Osteoblast (primary cell): ENCODE data around the gene DRD3. TPM values are rescaled to one million over a fixed set of nuclear protein-coding genes. Genes with fewer than 3 reads are reported as not detected.

Experiments
- DNase-seq: peaks from one replicate; pipeline ENCODE4 v3.0.0; 2011; ENCODE audit warnings: low spot score, mixed read lengths; ENCODE audit not compliant: insufficient read length; ENCODE audit errors: missing footprints
- H2AFZ ChIP-seq: 2 replicates; pipeline ENCODE4 v1.6.0; 2011; ENCODE audit warnings: mild to moderate bottlenecking, low read length
- H3K27ac ChIP-seq: 2 replicates; pipeline ENCODE4 v1.5.1; 2011; ENCODE audit warnings: mild to moderate bottlenecking, low read depth, low read length, moderate library complexity
- H3K27me3 ChIP-seq: 2 replicates; pipeline ENCODE4 v1.6.0; 2012; ENCODE audit warnings: mild to moderate bottlenecking, control low read depth, inconsistent platforms, low read length, moderate library complexity; ENCODE audit not compliant: insufficient read depth
- H3K36me3 ChIP-seq: 2 replicates; pipeline ENCODE4 v1.5.1; 2011; ENCODE audit warnings: mild to moderate bottlenecking, low read length, control low read depth, moderate library complexity; ENCODE audit not compliant: insufficient read depth
- H3K4me1 ChIP-seq: 2 replicates; pipeline ENCODE4 v1.5.1; 2011; ENCODE audit warnings: mild to moderate bottlenecking, low read length, control low read depth, moderate library complexity; ENCODE audit not compliant: insufficient read depth
- H3K4me2 ChIP-seq: 2 replicates; pipeline ENCODE4 v1.6.0; 2011; ENCODE audit warnings: mild to moderate bottlenecking, low read length; ENCODE audit not compliant: insufficient read depth
- H3K4me3 ChIP-seq: fragments of 200-600 bp; sonication (generic); 3 replicates; pipeline ENCODE4 v1.5.1; 2012; ENCODE audit warnings: mild to moderate bottlenecking, low read length, inconsistent platforms; ENCODE audit not compliant: insufficient read depth
- H3K79me2 ChIP-seq: 2 replicates; pipeline ENCODE4 v1.6.0; 2012; ENCODE audit warnings: mild to moderate bottlenecking, low read length, control low read depth, inconsistent platforms; ENCODE audit not compliant: insufficient read depth
- H3K9me3 ChIP-seq: 2 replicates; pipeline ENCODE4 v1.5.1; 2011; ENCODE audit warnings: low read depth, low read length, control low read depth
- H4K20me1 ChIP-seq: 2 replicates; pipeline ENCODE4 v1.6.0; 2012; ENCODE audit warnings: mild to moderate bottlenecking, low read length, control low read depth; ENCODE audit not compliant: insufficient read depth
- total RNA-seq: library from RNA; depleted of rRNA; stranded (reverse); fragments of >200 nt; gene quantifications from 2 replicates; pipeline ENCODE4 v1.2.3, GENCODE V29; 2012
- TF ChIP-seq, protein P1 (sequence below): IDR thresholded peaks from 2 replicates; pipeline ENCODE4 v1.5.1; 2011; ENCODE audit warnings: mild to moderate bottlenecking, low read depth, low read length, moderate library complexity; ENCODE audit errors: extremely low read depth

The DRD3 gene
- total RNA-seq, 1 donor: not detected

DNA sequence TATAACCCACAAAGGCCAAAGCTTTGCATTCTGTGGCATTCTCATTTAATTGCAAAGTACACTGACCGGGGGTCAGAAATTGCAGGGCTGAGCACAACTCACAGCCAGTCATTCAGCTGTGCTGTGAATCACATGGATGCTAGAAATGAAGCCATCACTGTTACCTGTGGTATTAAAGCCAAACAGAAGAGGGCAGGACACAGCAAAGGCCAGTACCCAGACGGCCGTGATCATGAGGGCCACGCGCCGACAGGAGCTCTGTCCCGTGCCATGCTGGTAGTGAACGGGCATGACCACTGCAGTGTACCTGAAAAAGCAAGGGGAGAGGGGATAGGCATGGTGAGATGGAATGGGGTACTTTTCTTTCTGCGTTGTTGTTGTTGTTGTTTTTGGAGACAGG lies 31.6 kb downstream of the DRD3 start:
- TF ChIP-seq, protein P1, sequence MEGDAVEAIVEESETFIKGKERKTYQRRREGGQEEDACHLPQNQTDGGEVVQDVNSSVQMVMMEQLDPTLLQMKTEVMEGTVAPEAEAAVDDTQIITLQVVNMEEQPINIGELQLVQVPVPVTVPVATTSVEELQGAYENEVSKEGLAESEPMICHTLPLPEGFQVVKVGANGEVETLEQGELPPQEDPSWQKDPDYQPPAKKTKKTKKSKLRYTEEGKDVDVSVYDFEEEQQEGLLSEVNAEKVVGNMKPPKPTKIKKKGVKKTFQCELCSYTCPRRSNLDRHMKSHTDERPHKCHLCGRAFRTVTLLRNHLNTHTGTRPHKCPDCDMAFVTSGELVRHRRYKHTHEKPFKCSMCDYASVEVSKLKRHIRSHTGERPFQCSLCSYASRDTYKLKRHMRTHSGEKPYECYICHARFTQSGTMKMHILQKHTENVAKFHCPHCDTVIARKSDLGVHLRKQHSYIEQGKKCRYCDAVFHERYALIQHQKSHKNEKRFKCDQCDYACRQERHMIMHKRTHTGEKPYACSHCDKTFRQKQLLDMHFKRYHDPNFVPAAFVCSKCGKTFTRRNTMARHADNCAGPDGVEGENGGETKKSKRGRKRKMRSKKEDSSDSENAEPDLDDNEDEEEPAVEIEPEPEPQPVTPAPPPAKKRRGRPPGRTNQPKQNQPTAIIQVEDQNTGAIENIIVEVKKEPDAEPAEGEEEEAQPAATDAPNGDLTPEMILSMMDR: no peak
- no peaks in the 10 kb centered on the region for H3K27me3 ChIP-seq
- no peaks in the 10 kb centered on the region for H3K9me3 ChIP-seq
- H3K4me3 ChIP-seq: no peak overlapping the region
- DNase-seq: no peak
- H2AFZ ChIP-seq: no peak overlapping the region
- H4K20me1 ChIP-seq: no peaks in the 10 kb centered on the region
- H3K4me1 ChIP-seq: peaks cover 21% of the 10 kb centered on the region
- H3K79me2 ChIP-seq: no peaks in the 10 kb centered on the region
- H3K4me2 ChIP-seq: no peak overlapping the region
- no peak overlapping the region for H3K27ac ChIP-seq
- no peaks in the 10 kb centered on the region for H3K36me3 ChIP-seq

DNA sequence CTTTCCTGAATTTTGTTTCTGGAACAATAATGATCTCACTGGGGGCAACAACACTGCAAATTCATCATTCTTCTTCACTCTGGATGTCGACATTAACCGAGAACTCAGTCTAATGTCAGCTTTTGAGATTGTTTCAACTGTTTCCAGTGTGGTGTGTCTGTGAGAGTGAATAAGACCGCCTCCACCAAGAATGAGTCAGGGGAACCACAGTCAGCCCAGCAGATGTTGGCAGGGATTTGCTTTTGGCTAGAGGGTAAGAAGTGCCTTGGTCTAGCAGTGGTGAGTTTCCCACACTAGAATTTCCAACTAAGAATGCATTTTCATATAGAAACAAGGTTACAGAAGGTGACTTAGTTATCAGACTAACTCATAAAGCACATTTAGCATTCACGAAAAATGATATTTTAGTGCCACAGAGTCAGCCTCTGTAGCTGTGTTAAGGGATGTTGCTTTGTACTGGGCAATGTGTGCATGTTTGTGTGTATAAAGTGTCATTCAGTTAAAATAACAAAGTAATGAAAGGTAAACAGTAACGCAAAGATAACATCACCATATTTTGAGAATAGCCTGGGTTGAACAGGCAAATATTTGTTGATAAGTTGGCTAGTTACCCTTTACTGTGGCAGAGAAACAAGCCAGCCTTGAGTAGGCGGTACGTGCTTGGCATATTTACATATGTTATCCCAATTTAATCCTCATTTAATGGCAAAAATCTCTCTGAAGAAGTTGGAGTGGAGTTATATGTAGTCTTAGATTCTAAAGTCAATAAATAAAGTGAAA lies 33.8 kb downstream of the DRD3 start:
- Histone ChIP-seq H3K4me2 (peak overlapping the region; percentile 47), H3K79me2 (no peaks in the 10 kb centered on the region), H3K36me3 (no peaks in the 10 kb centered on the region), H3K27ac (peak overlapping the region; percentile 54), H3K4me3 (no peak overlapping the region), H4K20me1 (no peaks in the 10 kb centered on the region), H3K27me3 (no peaks in the 10 kb centered on the region), H3K4me1 (peaks cover 21% of the 10 kb centered on the region), H3K9me3 (no peaks in the 10 kb centered on the region), H2AFZ (peak overlapping the region; percentile 34)
- TF ChIP-seq, protein P1: no peak
- DNase-seq: peak; percentile 93

DNA sequence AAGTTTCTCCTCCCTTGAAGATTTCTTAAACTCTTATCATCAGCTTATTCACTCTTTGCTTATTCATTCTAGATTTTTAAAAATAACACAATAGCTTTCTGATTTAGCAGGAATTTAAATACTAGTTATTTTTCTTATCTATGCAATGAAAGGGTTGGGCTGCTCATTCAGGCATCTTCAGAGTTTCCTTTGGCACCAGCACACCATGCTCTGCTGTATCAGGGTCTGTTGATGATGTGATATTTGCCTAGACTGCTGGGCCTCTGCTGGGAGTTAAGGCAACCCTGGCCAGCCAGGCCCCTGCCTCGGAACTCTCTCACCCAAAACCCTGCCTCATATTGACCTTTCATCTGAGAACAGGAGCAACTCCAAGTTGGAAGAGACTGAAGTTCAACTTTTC lies 35.0 kb downstream of the DRD3 start:
- TF ChIP-seq, protein P1: no peak
- no peak overlapping the region for H2AFZ ChIP-seq
- no peak overlapping the region for H3K4me3 ChIP-seq
- DNase-seq: no peak
- H3K27me3 ChIP-seq: no peaks in the 10 kb centered on the region
- H3K4me2 ChIP-seq: no peak overlapping the region
- no peaks in the 10 kb centered on the region for H4K20me1 ChIP-seq
- H3K4me1 ChIP-seq: peaks cover 21% of the 10 kb centered on the region
- H3K9me3 ChIP-seq: no peaks in the 10 kb centered on the region
- H3K79me2 ChIP-seq: no peaks in the 10 kb centered on the region
- H3K27ac ChIP-seq: peak overlapping the region; percentile 54
- H3K36me3 ChIP-seq: no peaks in the 10 kb centered on the region

DNA sequence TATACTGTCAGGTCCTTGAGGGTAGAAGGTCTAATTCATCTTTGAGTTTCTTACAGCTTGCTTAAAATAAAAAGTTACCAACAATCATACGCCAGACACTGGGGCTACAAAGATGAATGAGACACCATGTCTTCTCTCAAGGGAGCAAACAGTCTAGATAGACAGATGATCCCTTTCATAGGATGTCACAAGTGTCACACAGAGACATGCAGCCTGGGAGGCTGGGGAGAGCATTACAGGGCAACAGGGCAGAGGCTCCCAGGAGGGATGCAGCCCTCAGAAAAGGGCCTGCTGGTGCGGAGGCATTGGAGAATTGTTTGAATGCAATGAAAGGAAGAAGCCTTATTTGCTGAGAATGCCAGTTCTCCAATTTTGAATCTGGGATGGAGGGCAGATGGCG lies 39.0 kb downstream of the DRD3 start:
- Histone ChIP-seq H3K4me1 (peaks cover 15% of the 10 kb centered on the region), H3K27ac (no peak overlapping the region), H3K4me3 (no peak overlapping the region), H3K4me2 (no peak overlapping the region), H4K20me1 (no peaks in the 10 kb centered on the region), H3K9me3 (no peaks in the 10 kb centered on the region), H3K79me2 (no peaks in the 10 kb centered on the region), H3K27me3 (no peaks in the 10 kb centered on the region), H3K36me3 (no peaks in the 10 kb centered on the region), H2AFZ (no peak overlapping the region)
- DNase-seq: no peak
- TF ChIP-seq, protein P1: no peak
